ENCODE measurements around the gene CMPK2.

Gene CMPK2

GRCh38 chr2:6854416-6854815 lies 11.3 kb downstream of the CMPK2 start:
- no peak for ATAC-seq (ENCODE audit: insufficient read depth, low read depth)
- Histone ChIP-seq H3K27me3 (ENCODE audit: insufficient read depth, low read length, poor library complexity) (no peaks in the 10 kb centered on the region), H3K27ac (ENCODE audit: low read length) (peak overlapping the region; percentile 80; the same call in 1 of the 2 replicates), H3K79me2 (ENCODE audit: insufficient read depth, low read length) (peaks cover 39% of the 10 kb centered on the region), H3K4me1 (ENCODE audit: insufficient read depth, low read length) (peaks cover 62% of the 10 kb centered on the region), H3K4me3 (ENCODE audit: low read depth in 1 of 2, low read length in 2 of 2) (no peak overlapping the region), H3K4me2 (ENCODE audit: insufficient read depth, low read length) (0 out of 2 replicates have a peak overlapping the region, but pooled peaks have one; percentile 9), H3K36me3 (ENCODE audit: insufficient read depth, low read length) (peaks cover 78% of the 10 kb centered on the region), H4K20me1 (ENCODE audit: insufficient read depth, low read length) (no peaks in the 10 kb centered on the region), H3K9me3 (ENCODE audit: insufficient read depth, low read length, severe bottlenecking) (peaks cover 7% of the 10 kb centered on the region), H2AFZ (ENCODE audit: low read depth, low read length) (no peak overlapping the region), H3K9ac (ENCODE audit: low read depth, low read length) (no peak overlapping the region)
- TF ChIP-seq CTCF (IDR thresholded peaks at IDR 0.05; ENCODE audit: borderline replicate concordance, extremely low read depth, low read length, poor library complexity, severe bottlenecking) (no peak), EZH2 (IDR thresholded peaks at IDR 0.05; ENCODE audit: borderline replicate concordance, low read depth, low read length, severe bottlenecking) (no peak)
- no peak for DNase-seq

DNA sequence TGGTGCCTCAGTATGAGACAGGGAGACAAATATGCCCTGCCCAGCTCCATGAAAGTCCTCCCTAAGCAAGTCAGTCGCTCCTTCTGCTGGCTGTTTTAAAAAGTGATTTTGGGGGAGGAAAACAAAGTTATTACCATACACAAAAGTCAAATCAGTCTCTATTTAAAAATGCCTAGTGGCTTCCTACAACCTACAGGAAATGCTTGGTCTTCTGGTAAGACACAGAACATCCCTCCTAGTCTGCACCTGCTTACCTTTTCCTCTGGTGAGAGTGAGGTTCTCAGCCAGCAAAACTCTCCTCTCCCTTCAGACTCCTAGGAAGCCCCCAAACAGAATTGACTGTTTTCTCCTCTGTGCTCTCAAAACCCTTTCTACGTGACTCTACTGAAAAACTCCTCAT lies 13.5 kb downstream of the CMPK2 start:
- H3K9ac ChIP-seq (ENCODE audit: low read depth, low read length): no peak overlapping the region
- no peak for TF ChIP-seq CTCF (IDR thresholded peaks at IDR 0.05; ENCODE audit: borderline replicate concordance, extremely low read depth, low read length, poor library complexity, severe bottlenecking)
- TF ChIP-seq EZH2 (IDR thresholded peaks at IDR 0.05; ENCODE audit: borderline replicate concordance, low read depth, low read length, severe bottlenecking): no peak
- no peak for DNase-seq
- ATAC-seq (ENCODE audit: insufficient read depth, low read depth): peak; percentile 25; the same call in 1 of the 3 replicates
- peaks cover 84% of the 10 kb centered on the region for H3K36me3 ChIP-seq (ENCODE audit: insufficient read depth, low read length)
- H3K79me2 ChIP-seq (ENCODE audit: insufficient read depth, low read length): peaks cover 33% of the 10 kb centered on the region
- H2AFZ ChIP-seq (ENCODE audit: low read depth, low read length): no peak overlapping the region
- H3K27ac ChIP-seq (ENCODE audit: low read length): peak overlapping the region; percentile 52
- peaks cover 48% of the 10 kb centered on the region for H3K4me1 ChIP-seq (ENCODE audit: insufficient read depth, low read length)
- no peaks in the 10 kb centered on the region for H4K20me1 ChIP-seq (ENCODE audit: insufficient read depth, low read length)
- no peak overlapping the region for H3K4me2 ChIP-seq (ENCODE audit: insufficient read depth, low read length)
- no peak overlapping the region for H3K4me3 ChIP-seq (ENCODE audit: low read depth in 1 of 2, low read length in 2 of 2)
- no peaks in the 10 kb centered on the region for H3K27me3 ChIP-seq (ENCODE audit: insufficient read depth, low read length, poor library complexity)
- peaks cover 14% of the 10 kb centered on the region for H3K9me3 ChIP-seq (ENCODE audit: insufficient read depth, low read length, severe bottlenecking)

DNA sequence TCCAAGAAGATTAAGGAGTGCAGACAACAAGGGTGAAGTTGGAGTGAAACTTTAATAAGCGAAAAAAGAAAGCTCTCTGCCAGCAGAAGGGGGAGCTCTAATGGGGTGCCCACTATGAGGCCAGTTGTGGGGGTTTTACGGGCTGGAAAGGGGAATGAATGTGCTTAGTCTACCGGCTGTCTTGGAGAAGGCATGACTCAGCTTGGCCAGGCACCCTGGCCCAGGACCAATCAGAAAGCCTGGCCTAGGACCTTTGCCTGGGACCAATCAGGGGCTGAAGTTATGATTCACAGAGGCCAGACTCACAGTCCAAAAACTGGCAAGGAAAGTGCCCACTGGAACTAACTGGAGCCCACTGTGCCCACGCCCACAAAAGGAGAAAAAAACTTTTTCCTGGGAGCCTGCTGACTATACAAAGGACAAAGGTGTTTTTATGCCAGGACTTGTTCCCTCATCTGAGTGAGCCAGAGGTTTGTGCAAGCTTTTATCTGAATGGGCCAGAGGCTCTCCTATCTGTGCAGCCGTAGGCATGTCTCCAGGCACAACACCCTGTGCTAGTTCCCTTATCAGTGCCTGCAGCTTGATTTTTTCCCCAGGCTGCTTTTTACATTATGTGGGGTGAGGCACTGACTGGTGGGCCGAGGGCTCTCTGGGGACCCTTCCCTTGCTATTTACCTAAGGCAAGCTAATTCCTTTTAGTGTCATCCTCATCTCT lies 18.6 kb downstream of the CMPK2 start:
- H3K79me2 ChIP-seq (ENCODE audit: insufficient read depth, low read length): peaks cover 9% of the 10 kb centered on the region
- H3K27ac ChIP-seq (ENCODE audit: low read length): no peak overlapping the region
- no peak overlapping the region for H3K4me2 ChIP-seq (ENCODE audit: insufficient read depth, low read length)
- H3K4me3 ChIP-seq (ENCODE audit: low read depth in 1 of 2, low read length in 2 of 2): no peak overlapping the region
- no peak overlapping the region for H2AFZ ChIP-seq (ENCODE audit: low read depth, low read length)
- peaks cover 80% of the 10 kb centered on the region for H3K36me3 ChIP-seq (ENCODE audit: insufficient read depth, low read length)
- peaks cover 64% of the 10 kb centered on the region for H3K9me3 ChIP-seq (ENCODE audit: insufficient read depth, low read length, severe bottlenecking)
- no peak for TF ChIP-seq EZH2 (IDR thresholded peaks at IDR 0.05; ENCODE audit: borderline replicate concordance, low read depth, low read length, severe bottlenecking)
- no peak for TF ChIP-seq CTCF (IDR thresholded peaks at IDR 0.05; ENCODE audit: borderline replicate concordance, extremely low read depth, low read length, poor library complexity, severe bottlenecking)
- peaks cover 8% of the 10 kb centered on the region for H3K4me1 ChIP-seq (ENCODE audit: insufficient read depth, low read length)
- ATAC-seq (ENCODE audit: insufficient read depth, low read depth): no peak
- no peak overlapping the region for H3K9ac ChIP-seq (ENCODE audit: low read depth, low read length)
- no peaks in the 10 kb centered on the region for H3K27me3 ChIP-seq (ENCODE audit: insufficient read depth, low read length, poor library complexity)
- DNase-seq: no peak
- H4K20me1 ChIP-seq (ENCODE audit: insufficient read depth, low read length): no peaks in the 10 kb centered on the region
